ENCODE results near the gene GALNS. TPM values are rescaled to one million over a fixed set of nuclear protein-coding genes. Genes with fewer than 3 reads are reported as not detected.
"Not testable (repeated sequence)": the region's sequence is repeated elsewhere in the genome, so short reads cannot be mapped to it uniquely, and the experiment has no call there.

Gene GALNS
- total RNA-seq, 1 donor from 2014 or later: 18.3 TPM

DNA sequence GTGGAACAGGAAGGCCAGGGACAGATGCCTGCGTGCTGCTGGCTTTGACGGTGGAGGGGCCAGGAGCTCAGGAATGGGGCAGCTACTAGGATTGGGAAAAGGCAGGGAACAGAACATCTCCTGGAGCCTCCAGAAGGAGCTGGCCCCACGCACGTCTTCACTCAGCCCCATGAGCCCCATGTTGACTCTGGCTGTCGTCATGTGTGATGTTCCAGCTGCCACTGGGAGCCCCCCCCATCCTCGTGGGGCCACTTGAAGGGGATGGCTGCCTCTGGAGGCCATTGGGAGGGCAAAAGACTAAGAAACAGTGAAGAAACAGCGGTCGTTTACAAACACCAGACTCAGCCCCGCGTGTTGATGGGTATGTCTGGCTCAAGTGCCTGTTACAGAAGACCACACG, 26.5 kb downstream of the GALNS start:
- no peak for TF ChIP-seq CTCF (conservative IDR thresholded peaks at IDR 0.05; ENCODE audit: low read depth, low read length)
- DNase-seq (ENCODE audit: low read depth): no peak
- no peak overlapping the region for H3K4me3 ChIP-seq (ENCODE audit: low read depth, low read length)

GRCh38 chr16:88828711-88829110, 28.0 kb downstream of the GALNS start:
- TF ChIP-seq CTCF (conservative IDR thresholded peaks at IDR 0.05; ENCODE audit: low read depth, low read length): no peak
- no peak overlapping the region for H3K4me3 ChIP-seq (ENCODE audit: low read depth, low read length)
- no peak for DNase-seq (ENCODE audit: low read depth)

DNA sequence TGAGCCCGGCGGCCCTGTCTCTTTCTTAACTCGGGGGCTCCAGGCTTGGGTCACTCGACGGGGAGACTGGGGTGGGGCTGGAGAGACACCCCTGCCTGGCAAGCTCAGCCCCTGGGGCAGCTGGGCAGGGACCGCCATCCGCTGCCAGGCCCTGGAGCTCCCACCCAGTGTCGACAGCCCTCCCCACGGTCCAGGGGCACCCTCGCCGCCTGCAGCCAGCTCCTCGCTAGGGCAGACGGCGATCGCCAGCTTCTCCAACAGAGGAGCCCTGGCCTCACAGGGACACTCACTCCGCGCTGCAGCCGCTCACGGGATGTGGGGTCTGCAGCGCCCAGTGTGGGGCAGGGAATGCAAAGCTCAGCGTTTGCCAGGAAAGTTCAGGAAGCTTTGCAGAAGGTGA, 29.0 kb downstream of the GALNS start:
- no peak for DNase-seq (ENCODE audit: low read depth)
- H3K4me3 ChIP-seq (ENCODE audit: low read depth, low read length): no peak overlapping the region
- no peak for TF ChIP-seq CTCF (conservative IDR thresholded peaks at IDR 0.05; ENCODE audit: low read depth, low read length)

- no peak overlapping the region for H3K4me3 ChIP-seq (ENCODE audit: low read depth, low read length)
- DNase-seq (ENCODE audit: low read depth): no peak
- TF ChIP-seq CTCF (conservative IDR thresholded peaks at IDR 0.05; ENCODE audit: low read depth, low read length): no peak
Measured at GRCh38 chr16:88826070-88826840, 30.5 kb downstream of the GALNS start.

- TF ChIP-seq CTCF (conservative IDR thresholded peaks at IDR 0.05; ENCODE audit: low read depth, low read length): no peak
- no peak overlapping the region for H3K4me3 ChIP-seq (ENCODE audit: low read depth, low read length)
- no peak for DNase-seq (ENCODE audit: low read depth)
Measured at GRCh38 chr16:88825146-88825545, 31.6 kb downstream of the GALNS start.

GRCh38 chr16:88824256-88825077, 32.3 kb downstream of the GALNS start:
- DNase-seq (ENCODE audit: low read depth): no peak
- TF ChIP-seq CTCF (conservative IDR thresholded peaks at IDR 0.05; ENCODE audit: low read depth, low read length): no peak

DNA sequence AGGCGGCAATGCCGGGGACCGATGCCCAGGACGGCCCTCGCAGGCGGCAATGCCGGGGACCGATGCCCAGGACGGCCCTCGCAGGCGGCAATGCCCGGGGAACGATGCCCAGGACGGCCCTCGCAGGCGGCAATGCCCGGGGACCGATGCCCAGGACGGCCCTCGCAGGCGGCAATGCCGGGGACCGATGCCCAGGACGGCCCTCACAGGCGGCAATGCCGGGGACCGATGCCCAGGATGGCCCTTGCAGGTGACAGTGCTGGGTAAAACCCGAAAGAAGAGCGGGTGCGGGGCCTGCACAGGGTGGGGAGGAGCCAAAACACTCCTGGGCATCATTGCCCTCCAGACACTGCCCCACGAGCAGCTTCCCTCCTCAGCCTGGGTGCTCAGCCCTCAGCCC, 33.1 kb downstream of the GALNS start:
- not testable (repeated sequence) for H3K4me3 ChIP-seq (ENCODE audit: low read depth, low read length); DNase-seq (ENCODE audit: low read depth)

More at GRCh38 chr16:88824256-88825077, 32.3 kb downstream of the GALNS start:
- no peak overlapping the region for H3K4me3 ChIP-seq (ENCODE audit: low read depth, low read length)

Data from epithelial cell of proximal tubule (primary cell).